Calu3 (cell line): ENCODE measurements around the gene TMEM132A. TPM values are rescaled to one million over a fixed set of nuclear protein-coding genes. Genes with fewer than 3 reads are reported as not detected.

ENCODE experiments used
- BruUV-seq: library from RNA; stranded (reverse); fragments of 400-500 nt; replicated peaks from 2 replicates; lab custom pipeline; 2021; lab: Mats Ljungman, UMichigan
- CTCF ChIA-PET: fragments of 300-600 bp; sonication (Branson Sonifier 250); formaldehyde crosslinking; loops from one replicate; lab custom pipeline; 2022; ENCODE audit warnings: antibody characterized with exemption; lab: Charles Lee
- DNase-seq: peaks from one replicate; pipeline ENCODE4 v3.0.0; 2022
- H3K27ac Mint-ChIP-seq: one replicate; pipeline ENCODE4 v1.8.0; 2022; ENCODE audit warnings: mixed read lengths; ENCODE audit not compliant: unreplicated experiment
- H3K27me3 Mint-ChIP-seq: one replicate; pipeline ENCODE4 v1.8.0; 2022; ENCODE audit warnings: mixed read lengths; ENCODE audit not compliant: unreplicated experiment
- H3K36me3 Mint-ChIP-seq: one replicate; pipeline ENCODE4 v1.8.0; 2022; ENCODE audit warnings: mild to moderate bottlenecking, moderate library complexity, mixed read lengths; ENCODE audit not compliant: insufficient read depth, unreplicated experiment
- H3K4me1 Mint-ChIP-seq: one replicate; pipeline ENCODE4 v1.8.0; 2022; ENCODE audit warnings: mild to moderate bottlenecking, low read depth, mixed read lengths; ENCODE audit not compliant: unreplicated experiment
- H3K4me3 Mint-ChIP-seq: one replicate; pipeline ENCODE4 v1.8.0; 2022; ENCODE audit warnings: mild to moderate bottlenecking, low read depth, moderate library complexity, mixed read lengths; ENCODE audit not compliant: unreplicated experiment
- H3K9me3 Mint-ChIP-seq: one replicate; pipeline ENCODE4 v1.8.0; 2022; ENCODE audit warnings: low read depth, mixed read lengths; ENCODE audit not compliant: unreplicated experiment
- intact Hi-C: fragments of 100-400 bp; cut with micrococcal nuclease; formaldehyde crosslinking; loops from one replicate; pipeline ENCODE4 v1.10.0; 2022; ENCODE audit not compliant: unreplicated experiment
- total RNA-seq: library from RNA; stranded (reverse); gene quantifications from 2 replicates; pipeline ENCODE4 v1.2.3, GENCODE V29; 2022
- TF ChIP-seq, protein P1 (sequence below): fragments of 200-600 bp; IDR thresholded peaks from one replicate; pipeline ENCODE4 v1.8.0; 2022; ENCODE audit warnings: antibody characterized with exemption; ENCODE audit not compliant: unreplicated experiment

The TMEM132A gene
- total RNA-seq, 1 experiment from 2014 or later: 116 TPM

DNA sequence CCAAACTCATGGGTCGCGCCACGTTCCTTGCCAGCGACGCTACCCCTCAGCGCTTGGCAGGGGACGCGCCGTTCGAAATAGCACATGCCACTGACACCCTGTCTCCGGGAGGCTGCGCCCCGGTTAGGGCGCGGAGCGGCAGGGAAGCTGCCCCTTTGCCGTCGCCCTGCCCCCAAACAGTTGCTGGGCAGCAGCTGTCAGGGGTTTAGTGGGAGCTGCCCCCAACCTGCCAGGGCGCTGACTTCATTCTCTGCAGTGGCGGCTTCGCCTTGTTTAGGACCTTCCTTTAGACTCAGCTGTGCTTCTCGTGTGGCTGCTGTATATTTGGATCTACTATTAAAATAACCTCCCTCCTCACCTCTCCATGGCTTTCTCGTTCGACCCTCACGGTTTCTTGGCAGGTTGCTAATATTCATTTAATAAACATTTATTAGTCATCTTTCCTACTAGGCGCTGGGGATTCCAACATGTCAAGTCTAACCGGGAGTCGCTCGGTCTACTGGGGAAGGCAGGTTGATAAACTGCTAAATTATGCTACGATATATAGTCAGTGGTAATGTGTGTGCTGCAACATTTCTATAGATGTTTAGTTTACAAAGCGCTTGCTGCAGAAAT lies 9.5 kb upstream of the TMEM132A start:
- peaks cover 29% of the 10 kb centered on the region for H3K27me3 Mint-ChIP-seq
- TF ChIP-seq, protein P1, sequence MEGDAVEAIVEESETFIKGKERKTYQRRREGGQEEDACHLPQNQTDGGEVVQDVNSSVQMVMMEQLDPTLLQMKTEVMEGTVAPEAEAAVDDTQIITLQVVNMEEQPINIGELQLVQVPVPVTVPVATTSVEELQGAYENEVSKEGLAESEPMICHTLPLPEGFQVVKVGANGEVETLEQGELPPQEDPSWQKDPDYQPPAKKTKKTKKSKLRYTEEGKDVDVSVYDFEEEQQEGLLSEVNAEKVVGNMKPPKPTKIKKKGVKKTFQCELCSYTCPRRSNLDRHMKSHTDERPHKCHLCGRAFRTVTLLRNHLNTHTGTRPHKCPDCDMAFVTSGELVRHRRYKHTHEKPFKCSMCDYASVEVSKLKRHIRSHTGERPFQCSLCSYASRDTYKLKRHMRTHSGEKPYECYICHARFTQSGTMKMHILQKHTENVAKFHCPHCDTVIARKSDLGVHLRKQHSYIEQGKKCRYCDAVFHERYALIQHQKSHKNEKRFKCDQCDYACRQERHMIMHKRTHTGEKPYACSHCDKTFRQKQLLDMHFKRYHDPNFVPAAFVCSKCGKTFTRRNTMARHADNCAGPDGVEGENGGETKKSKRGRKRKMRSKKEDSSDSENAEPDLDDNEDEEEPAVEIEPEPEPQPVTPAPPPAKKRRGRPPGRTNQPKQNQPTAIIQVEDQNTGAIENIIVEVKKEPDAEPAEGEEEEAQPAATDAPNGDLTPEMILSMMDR: no peak
- CTCF ChIA-PET: interaction anchor here (0.6 to 2.6 kb wide), 11 partner anchors 9 to 339 kb away, joined by 3 to 8 read pairs (median 4); partner anchors contain the start of genes PRPF19, TMEM132A and VPS37C
- H3K27ac Mint-ChIP-seq: peak overlapping the region; percentile 30
- peak; percentile 39 for DNase-seq
- H3K9me3 Mint-ChIP-seq: no peaks in the 10 kb centered on the region
- H3K4me1 Mint-ChIP-seq: peaks cover 23% of the 10 kb centered on the region
- BruUV-seq: no TSS peak
- peak overlapping the region; percentile 97 for H3K4me3 Mint-ChIP-seq
- intact Hi-C loops: loop anchor here (5.0 kb wide), 1 partner anchor 218 kb away; no protein-coding TSS in a partner anchor
- H3K36me3 Mint-ChIP-seq: peaks cover 20% of the 10 kb centered on the region

DNA sequence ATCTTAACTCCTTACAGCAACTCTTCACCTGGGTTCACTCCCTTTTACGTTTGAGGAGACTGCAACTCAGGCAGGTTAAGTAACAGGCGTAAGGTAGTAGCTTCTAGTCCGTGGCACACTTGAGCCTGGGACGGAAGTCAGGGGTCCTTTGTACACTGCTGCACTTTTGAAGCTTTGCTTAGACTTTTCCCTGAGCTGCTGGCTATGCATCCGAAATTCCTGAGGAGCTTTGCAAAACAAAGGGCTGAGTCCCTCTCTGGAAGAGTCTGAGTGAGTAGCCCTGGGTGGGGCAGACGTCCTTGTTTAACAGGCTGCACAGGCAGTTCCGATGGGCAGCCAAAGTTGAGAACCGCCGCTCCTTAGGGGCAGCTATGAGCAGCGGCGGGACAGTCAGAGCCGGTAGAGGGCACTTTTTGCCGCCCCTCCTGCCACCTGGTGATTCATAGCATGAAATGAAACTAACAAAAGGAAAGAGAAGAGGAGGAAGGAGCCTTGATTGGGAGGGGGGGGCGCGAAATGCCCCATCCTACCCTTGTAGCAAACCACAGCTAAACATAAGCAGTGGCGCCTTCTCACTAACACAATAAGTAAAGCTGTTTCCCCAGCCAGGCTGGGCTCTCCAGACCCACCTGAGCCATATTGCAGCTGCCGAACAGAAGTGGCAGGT lies 8.9 kb upstream of the TMEM132A start:
- intact Hi-C loops: loop anchor here (5.0 kb wide), 1 partner anchor 217 kb away; no protein-coding TSS in a partner anchor

GRCh38 chr11:60916669-60917206 lies 7.5 kb upstream of the TMEM132A start:
- TF ChIP-seq, protein P1: no peak
- peaks cover 20% of the 10 kb centered on the region for H3K36me3 Mint-ChIP-seq
- BruUV-seq: no TSS peak
- H3K4me1 Mint-ChIP-seq: peaks cover 23% of the 10 kb centered on the region
- no peak overlapping the region for H3K4me3 Mint-ChIP-seq
- peaks cover 9% of the 10 kb centered on the region for H3K27me3 Mint-ChIP-seq
- no peaks in the 10 kb centered on the region for H3K9me3 Mint-ChIP-seq
- CTCF ChIA-PET: no interaction called here
- H3K27ac Mint-ChIP-seq: no peak overlapping the region
- no peak for DNase-seq
- intact Hi-C loops: loop anchor here (5.0 kb wide), 1 partner anchor 216 kb away; no protein-coding TSS in a partner anchor

More for the DNA sequence above, 8.9 kb upstream of the TMEM132A start:
- Mint-ChIP-seq H3K27ac (peak overlapping the region; percentile 30), H3K27me3 (peaks cover 23% of the 10 kb centered on the region), H3K9me3 (no peaks in the 10 kb centered on the region), H3K36me3 (peaks cover 20% of the 10 kb centered on the region), H3K4me3 (peak overlapping the region; percentile 97), H3K4me1 (peaks cover 23% of the 10 kb centered on the region)
- TF ChIP-seq, protein P1: no peak
- DNase-seq: peak; percentile 79
- CTCF ChIA-PET: interaction anchor here (0.6 to 2.6 kb wide), 11 partner anchors 8 to 339 kb away, joined by 3 to 8 read pairs (median 4); partner anchors contain the start of genes PRPF19, TMEM132A and VPS37C
- TSS peak; percentile 35 for BruUV-seq

DNA sequence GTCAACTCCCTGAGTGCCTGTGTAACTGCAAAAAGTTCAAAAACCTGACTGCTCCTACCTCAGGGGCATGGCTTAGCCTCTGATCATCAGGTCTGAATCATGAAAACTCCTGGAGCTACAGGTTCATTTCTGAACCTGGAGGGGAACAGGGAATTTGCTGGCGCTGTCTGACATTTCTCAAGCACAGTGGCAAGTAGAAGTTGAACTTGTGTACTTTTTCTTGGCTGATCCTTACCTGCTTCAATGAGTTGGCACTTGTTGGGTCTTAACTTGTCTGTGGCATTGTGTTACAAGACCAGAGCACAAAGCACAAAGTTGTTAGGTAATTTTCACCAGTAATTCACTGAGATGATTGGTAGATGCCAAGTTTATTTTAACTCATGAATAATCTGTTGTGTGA lies 7.0 kb upstream of the TMEM132A start:
- TF ChIP-seq, protein P1: no peak
- DNase-seq: no peak
- intact Hi-C loops: loop anchor here (5.0 kb wide), 1 partner anchor 215 kb away; no protein-coding TSS in a partner anchor
- Mint-ChIP-seq H3K9me3 (no peaks in the 10 kb centered on the region), H3K27me3 (peaks cover 4% of the 10 kb centered on the region), H3K27ac (no peak overlapping the region), H3K4me1 (peaks cover 23% of the 10 kb centered on the region), H3K36me3 (peaks cover 20% of the 10 kb centered on the region), H3K4me3 (no peak overlapping the region)
- CTCF ChIA-PET: no interaction called here
- BruUV-seq: no TSS peak
